ENCODE results near the gene ARHGEF9.
"Not testable (repeated sequence)": the region's sequence is repeated elsewhere in the genome, so short reads cannot be mapped to it uniquely, and the experiment has no call there.

The ARHGEF9 gene
- total RNA-seq, result 8.1 to 24.1 reads per million in 2 experiments

DNA sequence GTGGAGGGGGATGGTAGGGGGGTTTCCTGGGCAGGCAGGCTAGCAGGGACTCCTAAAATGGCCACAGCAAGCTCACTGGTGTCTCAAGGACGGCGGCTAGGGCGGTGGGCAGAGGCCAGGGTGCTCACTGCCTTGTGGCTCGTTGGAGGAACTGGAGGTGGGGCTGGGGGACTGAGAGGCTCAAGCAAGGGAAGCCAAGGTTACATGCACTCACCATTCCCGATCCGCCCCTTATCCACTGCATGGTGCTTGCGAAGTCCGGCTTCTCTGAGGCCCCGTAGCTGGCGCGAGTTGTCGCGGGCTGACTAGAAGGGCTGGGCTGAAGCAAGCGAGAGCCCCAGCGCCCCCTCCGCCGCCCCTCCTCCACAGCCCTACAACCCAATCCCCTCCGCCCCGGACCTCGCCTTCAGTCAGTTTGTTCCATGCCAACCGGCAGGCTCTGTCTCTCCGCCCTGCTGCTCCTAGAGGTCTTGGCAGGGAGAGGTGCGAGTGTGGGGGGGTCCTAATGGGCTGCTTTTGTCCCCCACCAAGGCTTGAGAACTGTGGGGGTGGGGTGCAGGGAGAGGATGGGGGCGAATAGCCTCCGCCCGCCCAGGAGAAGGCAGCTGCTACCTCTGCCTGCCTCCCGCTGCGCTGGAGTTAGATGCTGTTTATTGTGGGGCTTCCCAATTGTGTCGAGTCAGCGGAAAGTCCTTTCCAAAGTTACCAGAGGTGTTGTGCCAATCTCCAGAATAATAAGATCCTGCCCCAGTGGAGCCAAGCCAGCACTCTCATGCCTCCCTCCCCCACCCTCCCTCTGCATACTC is at the start of gene ARHGEF9:
Gene ARHGEF9 (minus strand): TSS at position 313 of the 806 bp plus-strand sequence. CDS start 69 bp downstream, at position 244.
- DNase-seq (ENCODE audit: low read depth), result no peak

DNA sequence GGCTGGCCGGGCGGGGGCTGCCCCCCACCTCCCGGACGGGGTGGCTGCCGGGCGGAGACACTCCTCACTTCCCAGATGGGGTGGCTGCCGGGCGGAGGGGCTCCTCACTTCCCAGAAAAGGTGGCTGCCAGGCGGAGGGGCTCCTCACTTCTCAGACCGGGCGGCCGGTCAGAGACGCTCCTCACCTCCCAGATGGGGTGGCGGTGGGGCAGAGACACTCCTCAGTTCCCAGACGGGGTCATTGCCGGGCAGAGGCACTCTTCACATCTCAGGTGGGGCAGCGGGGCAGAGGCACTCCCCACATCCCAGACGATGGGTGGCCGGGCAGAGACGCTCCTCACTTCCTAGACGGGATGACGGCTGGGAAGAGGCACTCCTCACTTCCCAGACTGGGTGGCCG is 40.4 kb upstream of the ARHGEF9 start:
- not testable (repeated sequence) for DNase-seq (ENCODE audit: low read depth)

DNA sequence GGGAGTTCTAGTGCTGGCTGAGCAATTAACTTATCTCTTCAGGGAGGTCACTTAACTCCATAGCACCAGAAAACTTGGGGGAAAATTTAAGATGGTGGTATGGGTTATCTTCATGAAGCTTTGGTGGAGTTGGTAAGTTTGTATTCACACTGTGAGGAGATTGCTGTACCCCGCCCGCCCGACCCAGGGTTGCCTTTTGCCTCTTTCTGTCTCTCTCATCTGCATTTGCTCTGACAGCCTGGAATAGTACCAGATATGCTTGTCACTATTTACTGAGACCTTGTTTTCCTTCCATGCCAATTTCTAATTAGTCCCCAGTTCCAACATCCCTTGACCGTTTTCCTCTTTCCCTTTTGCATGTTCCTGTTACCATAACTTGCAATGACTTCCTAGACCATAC is 33.1 kb upstream of the ARHGEF9 start:
- no peak for DNase-seq (ENCODE audit: low read depth)

DNA sequence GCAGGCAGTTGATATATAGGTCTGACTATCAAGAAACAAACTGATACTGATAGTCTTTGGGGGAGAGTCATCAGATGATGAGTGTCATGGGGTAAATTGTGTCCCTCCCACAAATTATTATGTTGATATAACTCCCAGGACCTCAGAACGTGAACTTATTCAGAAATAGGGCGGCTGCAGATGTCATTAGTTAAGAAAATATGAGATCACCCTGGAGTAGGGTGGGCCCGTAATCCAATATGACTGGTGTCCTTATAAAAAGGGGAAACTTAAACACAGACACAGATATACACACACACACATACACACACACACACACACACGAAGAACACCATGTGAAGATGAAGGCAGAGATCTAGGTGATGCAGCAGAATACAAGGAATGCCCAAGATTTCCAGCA is 32.7 kb upstream of the ARHGEF9 start:
- no peak for DNase-seq (ENCODE audit: low read depth)

DNA sequence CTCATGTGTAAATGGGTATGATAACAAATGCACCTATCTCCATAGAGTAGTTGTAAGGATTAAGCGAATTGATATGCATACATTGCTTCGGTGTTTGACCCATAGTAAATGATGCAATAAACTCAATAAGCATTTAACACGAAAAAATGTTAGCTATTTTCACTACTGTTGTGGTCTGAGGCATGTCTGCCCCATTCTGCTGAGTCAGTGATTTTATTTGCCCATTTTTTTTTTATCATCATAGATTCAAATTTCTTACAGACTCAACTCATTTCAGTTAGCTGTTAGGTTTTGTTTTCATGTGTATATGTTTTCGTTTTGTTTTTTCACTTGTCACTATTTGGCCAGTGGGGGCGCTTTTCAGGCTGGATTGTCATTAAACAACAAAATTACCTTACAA is 27.8 kb upstream of the ARHGEF9 start:
- no peak for DNase-seq (ENCODE audit: low read depth)

DNA sequence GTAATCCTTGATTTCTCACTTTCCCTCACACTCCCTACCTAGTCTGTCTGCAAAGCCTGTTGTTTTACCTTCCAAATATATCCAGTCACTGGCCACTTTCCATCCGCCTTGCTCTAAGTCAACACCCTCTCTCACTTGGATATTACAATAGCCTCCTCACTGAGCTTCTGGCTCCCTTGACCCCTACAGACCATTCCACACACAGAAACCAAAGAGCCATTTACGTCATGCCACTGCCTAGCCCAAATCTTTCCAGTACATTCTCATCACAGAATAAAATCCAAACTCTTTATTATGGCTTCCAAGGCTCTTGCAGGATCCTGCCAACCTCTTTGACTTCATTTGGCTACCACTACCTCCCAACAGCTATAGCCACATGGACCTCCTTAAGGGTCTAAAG is 25.7 kb upstream of the ARHGEF9 start:
- no peak for DNase-seq (ENCODE audit: low read depth)

DNA sequence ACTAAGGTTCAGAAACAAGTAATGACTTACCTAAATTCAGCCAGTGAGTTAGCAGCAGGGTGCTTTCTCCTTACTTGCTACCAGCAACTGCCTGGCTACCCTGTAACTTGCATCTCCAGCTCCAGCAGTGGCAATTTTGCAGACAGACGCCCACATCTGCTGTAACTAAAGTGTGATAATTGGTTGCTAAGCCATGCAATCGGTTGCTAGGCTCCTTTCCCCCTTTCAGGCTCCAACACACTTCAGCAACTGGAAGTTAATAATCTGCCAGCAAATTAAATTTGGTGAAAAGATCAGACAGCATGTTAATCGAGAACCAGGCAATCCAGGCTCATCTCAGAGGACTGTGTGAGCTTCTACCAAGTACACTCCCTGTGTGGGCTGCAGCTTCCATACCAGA is 24.2 kb upstream of the ARHGEF9 start:
- no peak for DNase-seq (ENCODE audit: low read depth)

DNA sequence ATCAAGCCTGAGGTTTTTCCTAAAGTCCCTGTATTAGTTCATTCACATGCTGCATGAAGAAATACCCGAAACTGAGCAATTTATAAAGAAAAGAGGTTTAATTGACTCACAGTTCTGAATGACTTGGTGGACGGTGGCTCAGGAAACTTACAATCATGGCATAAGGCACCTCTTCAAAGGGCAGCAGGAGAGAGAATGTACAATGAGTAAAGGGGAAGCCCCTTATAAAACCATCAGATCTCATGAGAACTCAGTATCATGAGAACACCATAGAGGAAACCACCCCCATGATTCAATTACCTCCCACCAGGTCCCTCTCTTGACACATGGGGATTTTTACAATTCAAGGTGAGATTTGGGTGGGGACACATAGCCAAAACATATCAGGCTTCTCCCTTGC is 10.4 kb upstream of the ARHGEF9 start:
- DNase-seq (ENCODE audit: low read depth), result not testable (repeated sequence)

DNA sequence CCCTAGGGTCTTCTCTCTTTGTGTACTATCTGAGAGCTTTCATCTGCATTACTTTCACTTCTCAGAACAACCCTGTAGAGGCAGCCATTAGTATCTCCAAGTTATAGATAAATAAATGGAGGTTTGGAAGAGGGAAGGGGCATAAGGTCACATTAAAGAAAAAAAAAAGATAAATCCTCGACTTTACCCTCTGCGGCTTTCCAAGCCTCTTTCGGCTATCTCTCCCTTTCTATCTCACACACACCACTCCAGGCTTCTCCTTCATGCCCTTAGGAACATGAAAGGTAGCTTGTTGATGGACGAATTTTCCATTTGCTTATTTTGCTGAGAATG is 660 bp upstream of the ARHGEF9 start:
- DNase-seq (ENCODE audit: low read depth), result no peak

DNA sequence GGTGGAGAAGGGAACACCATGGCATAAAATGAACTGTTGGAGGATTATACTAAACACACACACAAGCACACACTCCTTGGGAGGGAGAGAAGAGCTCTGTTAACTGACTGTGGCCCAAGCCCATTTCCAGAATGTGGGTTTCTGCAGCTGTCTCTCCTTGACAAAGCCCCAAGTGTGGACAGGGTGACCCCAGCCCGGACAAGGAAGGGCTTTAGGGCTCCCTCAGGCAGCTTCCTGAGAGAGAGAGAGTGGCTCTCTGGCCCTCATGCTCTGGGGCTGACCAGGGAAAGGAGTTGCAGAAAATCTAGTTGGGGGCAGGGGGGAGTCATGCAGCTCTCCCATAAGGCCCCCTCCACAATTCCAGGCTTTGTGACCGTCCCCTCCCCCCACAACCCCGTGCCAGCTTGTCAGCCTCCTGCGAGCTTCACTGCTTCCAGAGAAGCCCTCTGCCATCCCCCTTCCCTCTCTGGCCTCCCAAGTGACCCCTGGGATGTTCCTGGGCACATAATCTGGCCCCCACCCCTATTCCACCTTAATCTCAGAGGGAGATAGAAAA is 590 bp downstream of the ARHGEF9 start:
- no peak for DNase-seq (ENCODE audit: low read depth)

DNA sequence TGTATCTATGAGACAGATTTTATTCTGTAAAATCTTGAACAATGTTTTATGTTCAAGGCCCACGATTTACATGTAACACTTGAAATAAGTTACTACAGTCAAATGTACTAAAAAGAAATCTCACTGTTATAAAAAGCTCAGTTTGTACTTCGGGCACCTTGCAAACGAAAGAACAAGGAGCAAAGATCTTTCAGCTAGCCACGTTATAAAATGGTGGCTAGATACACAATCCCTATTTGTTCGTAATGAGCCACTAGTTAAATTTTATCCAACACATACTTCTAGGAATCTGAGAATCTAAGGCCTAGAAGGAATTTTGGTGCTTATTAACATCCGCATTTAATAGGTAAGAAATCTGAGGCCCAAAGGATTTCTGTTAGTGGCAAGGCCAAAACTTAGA is 2.5 kb downstream of the ARHGEF9 start:
- DNase-seq (ENCODE audit: low read depth), result no peak

DNA sequence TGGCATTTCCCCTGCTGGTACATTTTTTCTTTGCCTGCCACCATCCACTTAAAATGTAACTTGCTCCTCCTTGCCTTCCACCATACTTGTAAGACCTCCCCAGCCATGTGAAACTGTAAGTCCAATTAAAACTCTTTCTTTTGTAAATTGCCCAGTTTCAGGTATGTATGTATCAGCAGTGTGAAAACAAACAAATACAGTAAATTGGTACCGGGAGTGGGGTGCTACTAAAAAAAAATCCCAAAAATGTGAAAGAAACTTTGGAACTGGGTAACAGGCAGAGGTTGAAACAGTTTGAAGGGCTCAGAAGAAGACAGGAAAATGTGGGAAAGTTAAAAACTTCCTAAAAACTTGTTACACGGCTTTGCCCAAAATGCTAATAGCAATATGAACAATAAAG is 16.3 kb downstream of the ARHGEF9 start:
- no peak for DNase-seq (ENCODE audit: low read depth)

DNA sequence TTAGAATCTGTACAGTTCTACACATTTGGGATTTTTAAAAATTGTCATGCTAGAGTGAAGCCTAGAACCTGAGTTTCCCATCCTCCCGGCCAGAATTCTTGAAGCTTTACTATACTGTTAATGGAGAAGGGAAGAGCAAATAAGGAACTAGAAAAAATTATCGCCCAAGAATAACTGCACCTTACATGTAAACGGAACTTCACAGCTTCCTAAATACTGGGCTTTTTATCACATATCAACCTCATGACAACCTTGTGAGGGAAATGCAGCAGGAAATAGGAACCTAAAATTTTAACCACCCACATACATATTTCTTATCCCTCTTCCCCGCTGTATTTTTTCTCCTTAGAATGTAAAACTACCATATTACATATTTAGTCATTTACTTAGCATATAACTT is 19.3 kb downstream of the ARHGEF9 start:
- no peak for DNase-seq (ENCODE audit: low read depth)

DNA sequence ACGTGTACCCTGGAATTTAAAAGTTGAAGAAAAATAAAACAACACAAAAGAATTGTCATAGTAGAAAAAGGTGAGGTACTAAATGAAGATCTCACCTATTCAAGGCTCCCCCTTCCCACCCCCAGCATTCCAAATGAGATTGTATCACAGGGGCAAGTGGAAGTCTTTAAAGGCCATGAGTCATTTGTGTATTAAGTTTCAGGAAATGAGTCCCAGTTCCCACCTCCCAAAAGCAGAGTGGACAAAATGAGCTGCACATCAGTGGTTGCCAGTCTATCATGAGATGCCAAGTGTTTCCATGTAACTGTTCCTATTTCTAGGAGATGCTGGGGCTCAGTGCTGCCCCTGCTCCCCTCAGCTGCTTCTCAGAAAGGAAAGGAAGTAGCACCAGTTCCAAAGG is 20.1 kb downstream of the ARHGEF9 start:
- no peak for DNase-seq (ENCODE audit: low read depth)

DNA sequence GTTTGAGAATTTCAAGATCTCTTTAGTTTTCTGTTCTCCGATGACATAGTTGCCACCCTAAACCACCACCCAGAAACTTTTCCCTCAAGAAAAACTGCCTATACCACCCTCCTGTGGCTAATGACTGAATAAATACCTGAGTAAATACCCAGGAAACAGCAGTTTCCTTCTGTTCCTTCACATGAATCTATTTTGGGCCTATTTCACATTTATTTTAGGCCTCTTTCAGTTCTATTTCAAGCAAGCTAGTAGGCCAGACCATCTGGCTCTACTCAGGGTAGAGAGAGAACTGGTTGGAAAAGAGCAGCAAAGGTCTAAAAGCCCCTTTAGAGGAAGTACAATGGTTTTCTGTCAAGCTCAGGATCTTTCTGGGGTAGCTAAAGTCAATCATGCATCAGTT is 23.4 kb downstream of the ARHGEF9 start:
- DNase-seq (ENCODE audit: low read depth), result no peak

DNA sequence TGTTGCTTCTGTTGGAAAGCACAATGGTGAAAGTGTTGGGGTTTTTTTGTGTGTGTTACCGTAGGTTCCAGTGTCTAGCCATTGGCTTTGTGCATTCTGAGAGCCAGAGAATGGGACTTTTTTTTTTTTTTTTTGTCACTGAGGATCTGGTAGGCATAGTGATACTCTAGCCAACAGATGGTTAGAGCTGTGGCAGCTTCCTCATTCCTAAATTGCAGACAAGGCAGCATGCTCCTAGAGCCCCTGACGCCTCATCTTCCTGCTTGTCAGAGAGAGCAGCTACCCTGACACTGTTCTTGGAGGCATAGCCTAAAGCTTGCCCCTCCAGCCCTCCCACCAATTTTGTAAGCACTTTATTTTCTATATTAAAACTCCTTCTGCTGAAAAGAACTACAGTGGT is 27.0 kb downstream of the ARHGEF9 start:
- DNase-seq (ENCODE audit: low read depth), result no peak

DNA sequence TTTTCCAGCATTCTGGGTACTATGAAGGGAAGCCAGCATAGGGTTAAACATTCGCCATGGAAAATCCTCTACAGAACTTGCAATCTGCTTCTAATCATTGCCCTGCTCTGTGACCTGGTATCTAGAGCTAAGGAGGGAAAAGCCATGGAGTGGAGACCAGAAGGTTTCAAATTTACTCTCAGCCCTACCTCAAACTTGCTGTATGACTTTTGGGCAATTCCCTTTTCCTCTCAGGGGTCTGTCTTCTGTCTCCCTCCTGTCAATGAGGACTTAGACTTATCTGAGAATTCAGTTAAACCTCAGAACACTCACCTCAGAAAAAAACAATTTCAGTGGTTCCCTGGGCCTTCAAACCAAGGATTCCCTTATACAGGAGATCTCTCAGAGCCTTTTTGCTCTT is 29.1 kb downstream of the ARHGEF9 start:
- DNase-seq (ENCODE audit: low read depth), result no peak

DNA sequence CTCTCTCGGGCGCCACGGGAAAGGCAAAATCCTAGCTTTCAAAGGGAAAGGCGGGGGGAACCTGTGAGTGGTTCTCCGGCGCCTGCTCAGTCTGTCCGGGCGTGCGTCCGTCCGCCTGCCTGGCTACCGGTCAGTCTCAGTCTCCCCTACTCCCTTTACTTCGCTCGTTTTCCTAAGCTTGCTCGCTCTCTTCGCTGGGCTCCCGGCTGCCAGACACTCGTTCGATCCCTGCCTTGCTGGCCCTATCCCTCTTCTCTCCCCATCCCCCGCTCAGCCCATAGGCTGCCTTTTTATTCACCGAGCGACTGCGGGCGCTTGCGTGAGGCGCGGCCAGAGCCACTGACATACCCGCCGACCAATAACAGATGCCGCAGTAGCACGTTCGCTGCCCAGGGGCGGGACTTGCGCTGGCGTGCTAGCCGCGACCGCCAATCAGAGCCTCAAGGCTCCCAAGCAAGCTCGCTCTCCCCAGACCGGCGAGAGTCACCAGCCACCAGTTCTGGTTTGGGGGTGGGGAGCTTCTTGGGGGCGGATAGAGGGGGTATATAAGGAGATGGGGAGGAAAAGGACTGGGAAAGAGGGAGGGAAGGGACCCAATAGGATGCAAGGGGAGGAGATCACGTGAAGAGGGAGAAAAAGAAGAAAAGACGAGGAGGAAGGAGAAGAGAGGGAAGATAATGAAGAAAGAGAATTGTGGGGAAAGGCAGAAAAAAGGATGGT is 30.0 kb downstream of the ARHGEF9 start:
- DNase-seq (ENCODE audit: low read depth), result peak; percentile 78

DNA sequence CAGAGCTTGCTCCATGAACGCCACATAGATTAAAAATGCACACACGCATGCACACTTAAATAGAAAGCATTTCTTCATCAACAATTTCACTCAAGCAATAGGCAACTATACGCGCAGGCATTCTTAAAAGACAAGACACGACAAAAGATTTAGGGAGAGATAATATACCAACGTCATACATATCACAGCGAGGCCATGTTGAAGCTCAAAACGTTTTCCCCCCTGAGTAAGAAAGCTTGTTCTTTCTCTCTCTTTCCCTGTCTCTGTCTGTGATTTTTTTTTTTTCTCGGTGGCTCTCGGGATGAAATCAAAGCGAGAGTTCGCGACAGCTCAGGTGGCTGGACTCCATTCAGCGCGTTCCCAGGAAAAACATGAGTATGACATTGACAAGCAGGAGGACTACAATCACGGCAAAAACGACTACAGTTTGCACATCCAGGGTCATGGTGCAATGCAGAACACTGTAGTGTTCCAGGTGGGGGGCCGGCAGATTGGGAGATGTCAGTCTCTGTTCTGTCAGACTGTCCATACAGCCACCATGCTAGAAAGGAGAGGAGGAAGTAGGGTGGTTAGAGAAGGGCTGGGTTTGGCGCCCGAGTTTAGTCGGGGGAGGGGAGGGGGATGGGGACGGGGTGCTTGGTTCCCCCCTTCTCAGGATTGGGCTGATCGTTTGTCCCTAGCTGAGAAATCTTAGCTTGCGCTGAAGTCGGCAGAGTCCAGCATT is 30.7 kb downstream of the ARHGEF9 start:
- DNase-seq (ENCODE audit: low read depth), result peak; percentile 14

DNA sequence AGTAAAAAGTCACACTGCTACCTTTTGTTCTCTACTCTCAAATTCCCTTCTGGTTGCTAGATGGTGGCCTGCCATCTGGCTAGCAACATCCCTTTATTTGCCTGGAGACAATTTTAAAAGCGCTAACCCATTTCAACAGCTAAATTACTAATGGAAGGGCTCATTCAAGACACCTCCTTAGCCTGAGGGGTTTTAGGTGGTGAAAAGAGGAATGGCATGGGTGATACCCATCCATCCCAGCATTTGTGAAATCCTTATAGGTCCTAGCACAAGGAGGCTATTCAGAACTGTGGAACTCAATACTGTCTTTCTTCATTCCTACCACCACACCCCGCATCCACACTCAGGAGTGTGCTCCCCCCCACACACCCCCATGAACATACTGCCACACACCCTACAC is 33.5 kb downstream of the ARHGEF9 start:
- DNase-seq (ENCODE audit: low read depth), result no peak

DNA sequence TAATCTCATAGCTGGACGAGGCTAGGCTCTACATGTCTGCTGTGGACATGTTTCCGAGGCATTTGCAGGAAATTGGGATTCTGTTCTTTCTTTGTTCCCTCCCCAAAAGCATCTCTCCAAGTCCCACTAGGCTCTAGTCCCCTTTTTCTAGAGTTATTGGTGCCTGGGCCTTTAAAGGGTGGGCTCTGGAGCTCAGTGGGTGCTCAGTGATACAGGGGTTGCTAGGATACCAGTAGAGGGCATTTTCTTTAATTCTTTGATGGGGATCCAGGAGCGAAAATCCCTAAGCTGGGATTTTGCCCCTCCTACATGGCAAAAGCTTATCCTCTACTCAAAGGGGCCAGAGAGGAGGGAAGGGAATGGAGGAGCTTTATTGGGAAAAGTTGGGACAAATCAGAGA is 34.2 kb downstream of the ARHGEF9 start:
- no peak for DNase-seq (ENCODE audit: low read depth)

DNA sequence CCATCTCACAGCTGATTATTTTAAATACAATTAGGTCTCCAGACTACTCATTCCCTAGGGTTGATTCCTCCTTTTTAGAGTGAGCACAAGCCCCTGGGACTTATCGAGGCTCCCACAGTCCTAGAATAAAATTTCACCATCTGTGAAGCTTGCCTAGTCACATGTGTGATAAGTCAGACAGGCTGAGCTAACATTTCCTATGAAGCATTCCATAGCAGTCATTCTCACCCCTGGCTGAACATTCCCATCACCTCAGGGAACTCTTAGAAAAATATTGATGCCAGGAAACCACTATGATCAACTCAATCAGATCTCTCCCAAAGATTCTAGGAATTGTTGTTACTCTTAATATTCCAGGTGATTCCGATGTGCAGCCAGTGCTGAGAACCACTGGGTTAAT is 37.7 kb downstream of the ARHGEF9 start:
- no peak for DNase-seq (ENCODE audit: low read depth)

DNA sequence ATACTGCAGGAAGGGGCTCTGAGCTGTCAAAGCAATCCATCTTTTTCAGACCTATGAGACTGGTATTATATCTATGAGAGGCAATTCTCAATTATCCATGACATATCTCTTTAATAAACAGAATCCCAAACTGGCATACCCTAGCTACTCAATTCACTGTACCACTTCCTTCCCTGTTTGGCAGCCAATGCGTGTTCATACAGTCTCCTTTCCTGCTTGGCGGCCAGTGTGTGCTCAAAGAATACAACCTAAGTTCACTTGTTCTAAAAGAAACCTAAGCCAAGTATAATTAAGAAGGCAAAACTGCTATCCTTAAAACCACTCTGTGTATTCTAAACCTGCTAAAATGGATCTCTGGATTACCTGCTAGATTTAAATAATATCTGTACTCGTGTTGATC is 38.3 kb downstream of the ARHGEF9 start:
- no peak for DNase-seq (ENCODE audit: low read depth)

All from T follicular helper cell (primary cell).